ENCODE measurements around the gene NDUFS7.

GRCh38 chr19:1366899-1367870 is 16.5 kb upstream of the NDUFS7 start:
- TF ChIP-seq NFIC (IDR thresholded peaks at IDR 0.05) (no peak), HDGF (IDR thresholded peaks at IDR 0.05) (no peak), GABPA (tag; conservative IDR thresholded peaks at IDR 0.05; ENCODE audit: low read depth) (no peak), EP300 (IDR thresholded peaks at IDR 0.05; ENCODE audit: low read length) (no peak; the same call in 1 of the 2 replicates), ELK1 (CRISPR knock-in tag; IDR thresholded peaks at IDR 0.05) (no peak)
